ENCODE data around the gene NUDT3.

The NUDT3 gene

GRCh38 chr6:34285448-34286164 is 106.9 kb downstream of the NUDT3 start:
- no peak for TF ChIP-seq CTCF (IDR thresholded peaks at IDR 0.05)
- intact Hi-C loops (cut with DNase I; ENCODE audit: low total_unique reads), result no loop called here
- H3K9me3 ChIP-seq, result no peaks in the 10 kb centered on the region
- H3K4me3 ChIP-seq, result no peak overlapping the region
- peaks cover 3 to 14% (median 5%) of the 10 kb centered on the region in 3 donors for H3K36me3 ChIP-seq
- no peaks in the 10 kb centered on the region for H3K27me3 ChIP-seq
- DNase-seq, result no peak
- H3K4me1 ChIP-seq, result peaks cover 0 to 17% (median 0%) of the 10 kb centered on the region in 4 donors
- H3K27ac ChIP-seq, result no peak overlapping the region

DNA sequence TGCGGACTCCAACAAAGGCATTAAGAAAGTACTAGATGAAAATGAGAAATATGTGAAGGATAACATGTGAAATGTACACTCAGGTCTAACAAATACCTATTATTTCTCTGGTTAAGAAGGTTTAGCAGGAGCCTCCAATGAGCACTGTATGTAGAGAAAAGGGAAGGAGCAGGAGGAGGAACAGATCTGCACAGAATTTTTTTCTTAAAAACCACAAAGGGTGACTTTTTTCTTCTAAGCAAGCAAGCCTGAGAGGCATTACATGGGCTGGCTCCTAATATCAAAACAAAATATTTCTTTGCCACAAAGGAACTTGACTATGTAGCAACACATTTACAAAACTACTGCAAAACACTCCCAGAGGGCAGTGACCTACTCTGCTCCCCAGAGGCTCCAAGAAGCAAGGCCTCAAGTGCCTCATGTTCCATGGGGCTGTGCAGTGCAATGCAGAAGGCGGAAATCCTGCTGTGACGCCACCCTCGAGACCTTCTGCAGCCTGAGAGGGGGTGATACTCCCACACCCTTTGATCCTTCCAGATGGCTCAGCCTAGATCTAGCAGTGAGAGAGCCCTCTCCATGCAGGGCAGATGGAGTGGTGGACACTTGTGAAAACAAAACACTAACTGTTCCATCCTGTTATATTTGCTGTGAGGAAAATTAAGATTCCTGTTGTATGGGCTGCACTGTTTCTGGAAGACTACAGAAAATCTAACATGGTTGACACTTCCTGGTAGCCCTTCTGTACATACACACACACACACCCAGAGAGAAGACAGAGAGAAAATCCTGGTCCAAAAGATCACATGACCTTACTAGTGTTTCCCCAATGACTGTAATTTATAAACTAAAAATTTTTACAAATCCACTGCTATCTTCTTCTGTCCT is 107.7 kb downstream of the NUDT3 start:
- H3K4me3 ChIP-seq, result no peak overlapping the region
- H3K27ac ChIP-seq, result no peak overlapping the region
- H3K9me3 ChIP-seq, result no peaks in the 10 kb centered on the region
- peak; percentile 55 to 77 for DNase-seq
- no peak for TF ChIP-seq CTCF (IDR thresholded peaks at IDR 0.05)
- intact Hi-C loops (cut with DNase I; ENCODE audit: low total_unique reads), result no loop called here
- H3K4me1 ChIP-seq, result peaks cover 0 to 17% (median 0%) of the 10 kb centered on the region in 4 donors
- no peaks in the 10 kb centered on the region for H3K27me3 ChIP-seq
- peaks cover 3 to 14% (median 5%) of the 10 kb centered on the region in 3 donors for H3K36me3 ChIP-seq

DNA sequence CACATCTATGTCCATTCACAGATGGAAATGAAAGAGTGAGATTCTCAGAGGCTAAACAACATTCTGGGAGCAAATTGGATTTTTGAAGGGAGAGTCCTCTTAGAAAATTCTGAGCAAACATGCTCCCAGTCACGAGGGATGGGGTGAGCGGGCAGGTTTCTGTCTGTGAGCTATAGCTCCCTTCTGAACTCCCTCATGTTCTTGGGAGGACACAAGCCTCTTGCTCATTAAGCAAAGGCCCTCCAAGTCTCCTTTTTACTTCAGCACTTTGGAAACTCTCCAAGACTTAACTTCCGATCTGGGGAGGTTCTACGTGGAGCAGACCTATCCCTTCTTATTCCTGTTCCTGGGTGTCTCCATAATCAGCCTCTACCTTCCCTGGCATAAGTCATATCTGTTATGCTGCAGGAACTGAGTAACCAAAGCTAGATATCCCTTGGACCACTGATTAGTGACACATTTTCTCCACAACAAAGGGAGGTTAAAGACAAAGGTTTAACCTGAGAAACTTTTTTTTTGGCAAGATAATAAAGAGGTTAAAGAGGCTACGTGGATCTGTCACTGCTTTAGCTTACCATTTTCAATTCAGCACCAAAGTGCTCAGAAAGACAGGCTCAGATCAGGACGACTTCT is 110.7 kb downstream of the NUDT3 start:
- TF ChIP-seq CTCF (IDR thresholded peaks at IDR 0.05), result no peak
- Histone ChIP-seq H3K36me3 (peaks cover 0 to 18% (median 0%) of the 10 kb centered on the region in 3 donors), H3K27me3 (no peaks in the 10 kb centered on the region), H3K9me3 (no peaks in the 10 kb centered on the region), H3K4me3 (no peak overlapping the region), H3K4me1 (peaks cover 0 to 9% (median 0%) of the 10 kb centered on the region in 4 donors), H3K27ac (no peak overlapping the region)
- intact Hi-C loops (cut with DNase I; ENCODE audit: low total_unique reads), result no loop called here
- no peak for DNase-seq

DNA sequence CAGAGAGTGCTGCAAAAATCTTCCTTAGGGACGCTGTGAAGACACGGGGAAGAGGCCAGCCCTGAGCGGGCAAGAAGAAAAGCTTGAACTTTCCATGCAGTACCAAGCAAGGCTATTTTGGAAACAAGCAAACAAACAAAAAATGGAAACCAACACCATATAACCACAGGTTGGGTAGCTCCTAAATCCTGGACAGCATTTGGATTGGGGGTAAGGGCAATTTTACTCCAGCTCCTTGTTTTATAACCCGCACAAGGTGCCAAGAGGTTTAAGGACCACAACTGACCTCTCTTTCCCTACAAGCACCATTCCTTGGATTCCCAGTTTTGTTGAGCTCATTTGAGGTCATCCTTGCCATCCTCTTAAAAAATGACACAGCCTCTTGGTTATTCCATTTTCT is 112.3 kb downstream of the NUDT3 start:
- intact Hi-C loops (cut with DNase I; ENCODE audit: low total_unique reads), result no loop called here

More for the DNA sequence above, 112.3 kb downstream of the NUDT3 start:
- no peak for TF ChIP-seq CTCF (IDR thresholded peaks at IDR 0.05)
- no peaks in the 10 kb centered on the region for H3K27me3 ChIP-seq
- no peaks in the 10 kb centered on the region for H3K9me3 ChIP-seq
- peaks cover 0 to 9% (median 0%) of the 10 kb centered on the region in 4 donors for H3K4me1 ChIP-seq
- no peak for DNase-seq
- no peak overlapping the region for H3K27ac ChIP-seq
- H3K36me3 ChIP-seq, result peaks cover 0 to 18% (median 0%) of the 10 kb centered on the region in 3 donors
- H3K4me3 ChIP-seq, result no peak overlapping the region
